ENCODE results near the gene ADGRF3. TPM values are rescaled to one million over a fixed set of nuclear protein-coding genes. Genes with fewer than 3 reads are reported as not detected.
"Not testable (repeated sequence)": the region's sequence is repeated elsewhere in the genome, so short reads cannot be mapped to it uniquely, and the experiment has no call there.

ADGRF3 gene
- polyA plus RNA-seq, 1 of the 3 experiments (the other 2 are of a cell fraction), result 0.31 TPM

DNA sequence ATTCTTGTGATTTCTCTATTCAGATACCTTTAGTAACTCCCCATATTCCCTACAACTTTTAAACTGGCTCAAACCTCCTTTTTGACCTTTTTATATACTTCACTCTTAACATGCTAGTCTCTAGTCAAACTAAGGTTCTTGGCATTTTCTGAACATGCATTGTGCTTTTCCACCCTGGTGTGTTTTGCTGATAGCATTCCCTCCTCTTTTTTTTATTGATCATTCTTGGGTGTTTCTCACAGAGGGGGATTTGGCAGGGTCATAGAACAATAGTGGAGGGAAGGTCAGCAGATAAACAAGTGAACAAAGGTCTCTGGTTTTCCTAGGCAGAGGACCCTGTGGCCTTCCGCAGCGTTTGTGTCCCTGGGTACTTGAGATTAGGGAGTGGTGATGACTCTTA lies 23.1 kb upstream of the ADGRF3 start:
- H3K9me2 ChIP-seq; H3K9ac ChIP-seq; POLR2A ChIA-PET; H3K79me2 ChIP-seq (ENCODE audit: insufficient read depth); H3K4me2 ChIP-seq; H3K4me3 ChIP-seq (ENCODE audit: low read depth in 2 of 2, low read length in 1 of 2); DNase-seq; H3F3A ChIP-seq (replicated peaks; ENCODE audit: insufficient read depth); CTCF ChIA-PET; H3K9me3 ChIP-seq; H4K20me1 ChIP-seq (ENCODE audit: insufficient read depth); H3K27me3 ChIP-seq (ENCODE audit: insufficient read depth); H2AFZ ChIP-seq (ENCODE audit: low read depth): not testable (repeated sequence)
- Histone ChIP-seq H3K36me3 (replicated peaks in 1 of 2; ENCODE audit: control insufficient read depth in 1 of 2, insufficient read depth in 2 of 2, low read length in 1 of 2) (peaks cover 30 to 48% of the 10 kb centered on the region in 2 experiments), H3K27ac (ENCODE audit: low read depth in 2 of 2, low read length in 1 of 2) (peak overlapping the region in 1 of 2 experiments; percentile 78; a peak in 2 of 4 replicates), H3K4me1 (ENCODE audit: control insufficient read depth in 1 of 2, insufficient read depth in 2 of 2, low read depth in 1 of 2, low read length in 1 of 2) (peaks cover 0 to 25% of the 10 kb centered on the region in 2 experiments; a peak in 2 of 4 replicates)
- 43% methylated on average over 2 of the region's 2 CpGs for WGBS (ENCODE audit: low lambda C conversion rate)

DNA sequence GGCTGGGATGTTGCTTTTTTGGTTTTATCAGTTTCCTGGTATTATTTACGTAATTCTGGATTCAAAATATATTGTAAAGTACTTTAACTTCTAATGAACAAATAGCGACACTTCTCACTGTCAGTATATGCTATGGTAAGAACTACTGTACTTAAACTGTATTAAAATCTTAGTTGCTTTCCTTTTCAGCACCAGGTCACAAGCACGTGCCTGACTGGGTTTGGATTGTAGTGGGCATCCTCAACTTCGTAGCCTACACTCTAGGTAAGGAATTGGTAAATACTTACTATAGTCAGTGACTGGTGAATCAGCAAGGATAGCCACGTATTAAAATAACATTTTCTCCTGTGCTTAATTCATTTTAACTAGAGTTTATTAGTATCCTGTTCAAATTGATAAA lies 20.4 kb upstream of the ADGRF3 start:
- peak; percentile 61; the same call in 1 of the 2 replicates for TF ChIP-seq REST (IDR thresholded peaks at IDR 0.05; ENCODE audit: low read depth, low read length)
- no peak for TF ChIP-seq NFIC (IDR thresholded peaks at IDR 0.05; ENCODE audit: borderline replicate concordance)
- Histone ChIP-seq H2AFZ (ENCODE audit: low read depth) (no peak overlapping the region), H3K27me3 (ENCODE audit: insufficient read depth) (no peaks in the 10 kb centered on the region), H3K79me2 (ENCODE audit: insufficient read depth) (peaks cover 18% of the 10 kb centered on the region), H3K27ac (ENCODE audit: low read depth in 2 of 2, low read length in 1 of 2) (no peak overlapping the region; a peak in 1 of 4 replicates), H3K4me1 (ENCODE audit: control insufficient read depth in 1 of 2, insufficient read depth in 2 of 2, low read depth in 1 of 2, low read length in 1 of 2) (peaks cover 0 to 28% of the 10 kb centered on the region in 2 experiments; a peak in 2 of 4 replicates), H3K9me2 (no peaks in the 10 kb centered on the region), H3F3A (replicated peaks; ENCODE audit: insufficient read depth) (no peaks in the 10 kb centered on the region), H3K9ac (no peak overlapping the region), H3K9me3 (no peaks in the 10 kb centered on the region), H3K4me2 (no peak overlapping the region), H3K36me3 (replicated peaks in 1 of 2; ENCODE audit: control insufficient read depth in 1 of 2, insufficient read depth in 2 of 2, low read length in 1 of 2) (peaks cover 23 to 40% of the 10 kb centered on the region in 2 experiments), H4K20me1 (ENCODE audit: insufficient read depth) (peaks cover 28% of the 10 kb centered on the region), H3K4me3 (ENCODE audit: low read depth in 2 of 2, low read length in 1 of 2) (no peak overlapping the region)
- no peak for DNase-seq
- POLR2A ChIA-PET, result no interaction called here
- 96% methylated on average over 5 of the region's 5 CpGs for WGBS (ENCODE audit: low lambda C conversion rate)
- CTCF ChIA-PET, result interaction anchor here (0.7 to 1.2 kb wide), 4 partner anchors 28 to 95 kb away, joined by 3 read pairs; no protein-coding TSS in a partner anchor

- Histone ChIP-seq H3K4me1 (ENCODE audit: control insufficient read depth in 1 of 2, insufficient read depth in 2 of 2, low read depth in 1 of 2, low read length in 1 of 2) (peaks cover 0 to 27% of the 10 kb centered on the region in 2 experiments; a peak in 2 of 4 replicates), H3K9me3 (no peaks in the 10 kb centered on the region), H3K9me2 (no peaks in the 10 kb centered on the region), H3K79me2 (ENCODE audit: insufficient read depth) (peaks cover 36% of the 10 kb centered on the region), H3F3A (replicated peaks; ENCODE audit: insufficient read depth) (no peaks in the 10 kb centered on the region), H3K4me3 (ENCODE audit: low read depth in 2 of 2, low read length in 1 of 2) (no peak overlapping the region), H3K4me2 (no peak overlapping the region), H2AFZ (ENCODE audit: low read depth) (no peak overlapping the region), H4K20me1 (ENCODE audit: insufficient read depth) (peaks cover 48% of the 10 kb centered on the region), H3K27me3 (ENCODE audit: insufficient read depth) (no peaks in the 10 kb centered on the region), H3K36me3 (replicated peaks in 1 of 2; ENCODE audit: control insufficient read depth in 1 of 2, insufficient read depth in 2 of 2, low read length in 1 of 2) (peaks cover 23 to 40% of the 10 kb centered on the region in 2 experiments), H3K9ac (no peak overlapping the region), H3K27ac (ENCODE audit: low read depth in 2 of 2, low read length in 1 of 2) (no peak overlapping the region)
- 89% methylated on average over 4 of the region's 4 CpGs for WGBS (ENCODE audit: low lambda C conversion rate)
- CTCF ChIA-PET, result interaction anchor here (1.0 to 1.2 kb wide), 2 partner anchors 10 to 23 kb away, joined by 3 read pairs; no protein-coding TSS in a partner anchor
- no peak for DNase-seq
- TF ChIP-seq, protein P1, sequence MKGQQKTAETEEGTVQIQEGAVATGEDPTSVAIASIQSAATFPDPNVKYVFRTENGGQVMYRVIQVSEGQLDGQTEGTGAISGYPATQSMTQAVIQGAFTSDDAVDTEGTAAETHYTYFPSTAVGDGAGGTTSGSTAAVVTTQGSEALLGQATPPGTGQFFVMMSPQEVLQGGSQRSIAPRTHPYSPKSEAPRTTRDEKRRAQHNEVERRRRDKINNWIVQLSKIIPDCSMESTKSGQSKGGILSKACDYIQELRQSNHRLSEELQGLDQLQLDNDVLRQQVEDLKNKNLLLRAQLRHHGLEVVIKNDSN (IDR thresholded peaks at IDR 0.05; ENCODE audit: borderline replicate concordance, low read depth), result no peak
- TF ChIP-seq MXI1 (IDR thresholded peaks at IDR 0.05; ENCODE audit: low read depth, low read length), result no peak
- TF ChIP-seq POLR2AphosphoS5 (IDR thresholded peaks at IDR 0.05; ENCODE audit: low read depth, low read length), result no peak
- TF ChIP-seq NRF1 (IDR thresholded peaks at IDR 0.05; ENCODE audit: low read depth, low read length), result no peak
- no peak for TF ChIP-seq CHD2 (IDR thresholded peaks at IDR 0.05; ENCODE audit: low read length, partially characterized antibody)
- TF ChIP-seq FOSL2 (IDR thresholded peaks at IDR 0.05; ENCODE audit: borderline replicate concordance, low read depth), result no peak
- TF ChIP-seq EP300 (IDR thresholded peaks at IDR 0.05; ENCODE audit: borderline replicate concordance in 1 of 2, low read depth in 1 of 2, low read length in 1 of 2), result peak in 1 of 2 experiments; percentile 43; a peak in 1 of 4 replicates
- TF ChIP-seq GABPA (IDR thresholded peaks at IDR 0.05; ENCODE audit: low read depth), result no peak
- POLR2A ChIA-PET, result no interaction called here
These were observed 18.1 kb upstream of the ADGRF3 start for GRCh38 chr2:26364669-26365068.

All from SK-N-SH (cell line).